Measurements from ENCODE around the gene SLC35F2. TPM values are rescaled to one million over a fixed set of nuclear protein-coding genes. Genes with fewer than 3 reads are reported as not detected.
"Not testable (repeated sequence)": the region's sequence is repeated elsewhere in the genome, so short reads cannot be mapped to it uniquely, and the experiment has no call there.

Gene SLC35F2
- total RNA-seq, 1 donor from 2014 or later: 13.3 TPM

DNA sequence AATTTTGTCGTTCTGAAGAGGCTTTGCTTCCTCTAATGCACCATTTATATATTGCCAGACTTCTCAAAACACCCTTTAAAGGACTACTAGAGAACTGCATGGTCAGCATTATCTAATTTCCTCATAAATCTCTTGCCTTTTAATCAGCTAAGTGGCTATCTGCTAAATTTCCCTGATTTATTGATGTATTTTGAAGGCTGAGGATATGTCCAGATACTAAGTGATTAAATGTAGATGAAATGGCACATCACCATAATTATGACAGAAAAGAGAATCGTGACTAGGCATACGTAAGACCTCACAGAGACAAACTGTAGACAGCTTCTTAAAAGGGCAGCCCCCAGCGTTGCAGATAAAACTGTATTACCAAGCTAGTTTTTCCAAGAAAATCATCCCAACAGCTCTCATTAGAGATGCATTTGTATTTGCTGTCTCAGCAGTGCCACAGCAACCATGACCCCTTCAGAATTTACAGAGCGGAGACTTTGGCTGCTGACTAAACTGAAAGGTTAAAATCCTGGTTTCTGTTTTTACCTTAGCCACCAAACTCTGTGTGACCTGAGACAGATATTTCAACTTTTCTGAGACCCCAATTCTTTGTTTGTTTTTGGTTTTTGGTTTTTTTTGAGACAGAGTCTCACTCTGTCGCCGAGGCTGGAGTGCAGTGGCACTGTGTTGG is 79.6 kb downstream of the SLC35F2 start:
- no peak overlapping the region for H3K4me3 ChIP-seq
- no peaks in the 10 kb centered on the region for H3K9me3 ChIP-seq
- H3K27me3 ChIP-seq: no peaks in the 10 kb centered on the region
- DNase-seq (ENCODE audit: extremely low spot score in 2 of 2): no peak
- no peaks in the 10 kb centered on the region for H3K36me3 ChIP-seq
- intact Hi-C loops (cut with DNase I): no loop called here
- H3K4me1 ChIP-seq: no peaks in the 10 kb centered on the region
- no peak overlapping the region for H3K27ac ChIP-seq
- no peak for TF ChIP-seq POLR2AphosphoS5 (IDR thresholded peaks at IDR 0.05; ENCODE audit: insufficient read depth in 1 of 2, low read depth in 1 of 2)
- TF ChIP-seq, protein P1, sequence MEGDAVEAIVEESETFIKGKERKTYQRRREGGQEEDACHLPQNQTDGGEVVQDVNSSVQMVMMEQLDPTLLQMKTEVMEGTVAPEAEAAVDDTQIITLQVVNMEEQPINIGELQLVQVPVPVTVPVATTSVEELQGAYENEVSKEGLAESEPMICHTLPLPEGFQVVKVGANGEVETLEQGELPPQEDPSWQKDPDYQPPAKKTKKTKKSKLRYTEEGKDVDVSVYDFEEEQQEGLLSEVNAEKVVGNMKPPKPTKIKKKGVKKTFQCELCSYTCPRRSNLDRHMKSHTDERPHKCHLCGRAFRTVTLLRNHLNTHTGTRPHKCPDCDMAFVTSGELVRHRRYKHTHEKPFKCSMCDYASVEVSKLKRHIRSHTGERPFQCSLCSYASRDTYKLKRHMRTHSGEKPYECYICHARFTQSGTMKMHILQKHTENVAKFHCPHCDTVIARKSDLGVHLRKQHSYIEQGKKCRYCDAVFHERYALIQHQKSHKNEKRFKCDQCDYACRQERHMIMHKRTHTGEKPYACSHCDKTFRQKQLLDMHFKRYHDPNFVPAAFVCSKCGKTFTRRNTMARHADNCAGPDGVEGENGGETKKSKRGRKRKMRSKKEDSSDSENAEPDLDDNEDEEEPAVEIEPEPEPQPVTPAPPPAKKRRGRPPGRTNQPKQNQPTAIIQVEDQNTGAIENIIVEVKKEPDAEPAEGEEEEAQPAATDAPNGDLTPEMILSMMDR (IDR thresholded peaks at IDR 0.05): no peak
- no peak for TF ChIP-seq POLR2A (IDR thresholded peaks at IDR 0.05)

DNA sequence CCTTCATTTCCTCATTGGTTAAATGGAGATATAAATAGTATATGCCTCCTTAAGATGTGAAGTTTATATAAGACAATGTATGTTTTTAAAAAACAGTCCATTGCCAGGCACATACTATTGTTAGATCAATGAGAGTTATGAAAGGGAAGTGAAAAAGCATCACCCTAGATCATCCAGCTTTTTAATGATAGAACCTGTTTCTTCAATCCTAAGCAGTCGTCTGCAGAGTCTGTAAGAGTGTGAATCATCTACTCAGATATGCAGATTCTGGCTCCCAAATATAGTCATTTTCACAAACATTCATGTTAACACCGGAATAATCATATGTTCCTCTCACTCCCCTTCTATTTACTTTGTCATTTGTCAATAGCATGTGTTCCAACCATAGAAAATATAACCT is 81.5 kb downstream of the SLC35F2 start:
- Histone ChIP-seq H3K27me3 (no peaks in the 10 kb centered on the region), H3K36me3 (no peaks in the 10 kb centered on the region), H3K27ac (no peak overlapping the region), H3K4me1 (no peaks in the 10 kb centered on the region), H3K4me3 (no peak overlapping the region), H3K9me3 (no peaks in the 10 kb centered on the region)
- no peak for TF ChIP-seq POLR2A (IDR thresholded peaks at IDR 0.05)
- TF ChIP-seq, protein P1 (IDR thresholded peaks at IDR 0.05): no peak
- no peak for TF ChIP-seq POLR2AphosphoS5 (IDR thresholded peaks at IDR 0.05; ENCODE audit: insufficient read depth in 1 of 2, low read depth in 1 of 2)
- no peak for DNase-seq (ENCODE audit: extremely low spot score in 2 of 2)
- intact Hi-C loops (cut with DNase I): no loop called here

DNA sequence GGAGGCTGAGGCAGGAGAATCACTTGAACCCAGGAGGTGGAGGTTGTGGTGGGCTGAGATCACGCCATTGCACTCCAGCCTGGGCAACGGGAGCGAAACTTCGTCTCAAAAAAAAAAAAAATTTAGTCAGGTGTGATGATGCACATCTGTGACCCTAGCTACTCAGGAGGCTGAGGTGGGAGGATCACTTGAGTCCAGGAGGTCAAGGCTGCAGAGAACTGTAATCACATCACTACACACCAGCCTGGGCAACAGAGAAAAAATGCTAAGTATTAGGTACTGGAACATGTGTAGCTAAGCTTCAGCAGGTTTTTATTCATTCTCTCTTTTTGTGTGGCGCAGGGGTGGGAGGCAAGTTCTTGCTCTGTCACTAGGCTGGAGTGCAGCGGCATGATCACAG is 82.5 kb downstream of the SLC35F2 start:
- Histone ChIP-seq H3K4me3 (no peak overlapping the region), H3K36me3 (no peaks in the 10 kb centered on the region), H3K4me1 (no peaks in the 10 kb centered on the region), H3K27me3 (no peaks in the 10 kb centered on the region), H3K27ac (no peak overlapping the region), H3K9me3 (no peaks in the 10 kb centered on the region)
- TF ChIP-seq POLR2A (IDR thresholded peaks at IDR 0.05) (no peak), POLR2AphosphoS5 (IDR thresholded peaks at IDR 0.05; ENCODE audit: insufficient read depth in 1 of 2, low read depth in 1 of 2) (no peak)
- TF ChIP-seq, protein P1 (IDR thresholded peaks at IDR 0.05): no peak
- DNase-seq (ENCODE audit: extremely low spot score in 2 of 2): no peak
- intact Hi-C loops (cut with DNase I): no loop called here

DNA sequence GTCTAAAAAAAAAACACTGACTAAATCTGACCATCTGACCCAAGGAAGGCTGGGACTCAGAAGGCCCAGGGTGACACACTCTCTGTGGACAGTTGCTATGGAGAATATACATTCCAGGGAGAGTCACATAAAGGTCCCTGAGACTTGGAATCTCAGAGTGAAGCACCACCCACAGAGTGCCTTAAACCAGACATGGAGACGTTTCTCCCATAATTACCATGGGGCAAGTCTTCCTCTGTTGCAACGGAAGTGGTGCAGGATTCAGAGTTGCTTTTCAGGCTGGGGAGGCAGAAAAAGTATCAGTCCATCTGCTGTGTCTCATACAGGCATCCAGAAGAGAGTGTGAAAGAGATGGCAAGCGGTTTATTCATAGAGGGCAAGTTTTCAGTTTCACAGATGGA is 88.0 kb downstream of the SLC35F2 start:
- no peak for DNase-seq (ENCODE audit: extremely low spot score in 2 of 2)
- H3K9me3 ChIP-seq: no peaks in the 10 kb centered on the region
- intact Hi-C loops (cut with DNase I): no loop called here
- H3K4me1 ChIP-seq: no peaks in the 10 kb centered on the region
- no peaks in the 10 kb centered on the region for H3K27me3 ChIP-seq
- no peak overlapping the region for H3K27ac ChIP-seq
- H3K4me3 ChIP-seq: no peak overlapping the region
- TF ChIP-seq POLR2A (IDR thresholded peaks at IDR 0.05) (no peak), POLR2AphosphoS5 (IDR thresholded peaks at IDR 0.05; ENCODE audit: insufficient read depth in 1 of 2, low read depth in 1 of 2) (no peak)
- TF ChIP-seq, protein P1 (IDR thresholded peaks at IDR 0.05): no peak
- no peaks in the 10 kb centered on the region for H3K36me3 ChIP-seq

DNA sequence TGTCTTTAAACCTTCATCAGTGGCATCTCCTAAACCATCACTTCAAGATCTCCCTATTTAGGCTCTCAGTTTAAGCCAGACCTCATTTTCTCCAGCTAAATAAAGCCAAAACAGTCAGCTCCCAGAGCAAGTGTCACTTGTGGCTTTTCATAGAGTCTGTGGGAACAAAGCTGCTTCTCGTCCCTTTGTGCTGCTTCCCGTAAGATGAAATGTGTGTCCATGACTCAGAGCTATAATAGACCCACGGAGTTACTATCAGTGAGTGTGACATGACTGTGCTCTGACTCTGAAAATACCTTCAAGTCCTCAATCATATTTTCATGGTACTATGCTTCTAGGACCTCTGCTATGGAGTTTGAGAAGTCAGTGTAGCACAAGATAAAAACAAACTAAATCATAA is 89.4 kb downstream of the SLC35F2 start:
- Histone ChIP-seq H3K36me3 (no peaks in the 10 kb centered on the region), H3K27ac (no peak overlapping the region), H3K9me3 (no peaks in the 10 kb centered on the region), H3K27me3 (no peaks in the 10 kb centered on the region), H3K4me1 (no peaks in the 10 kb centered on the region), H3K4me3 (no peak overlapping the region)
- no peak for DNase-seq (ENCODE audit: extremely low spot score in 2 of 2)
- intact Hi-C loops (cut with DNase I): no loop called here
- TF ChIP-seq POLR2A (IDR thresholded peaks at IDR 0.05): no peak

DNA sequence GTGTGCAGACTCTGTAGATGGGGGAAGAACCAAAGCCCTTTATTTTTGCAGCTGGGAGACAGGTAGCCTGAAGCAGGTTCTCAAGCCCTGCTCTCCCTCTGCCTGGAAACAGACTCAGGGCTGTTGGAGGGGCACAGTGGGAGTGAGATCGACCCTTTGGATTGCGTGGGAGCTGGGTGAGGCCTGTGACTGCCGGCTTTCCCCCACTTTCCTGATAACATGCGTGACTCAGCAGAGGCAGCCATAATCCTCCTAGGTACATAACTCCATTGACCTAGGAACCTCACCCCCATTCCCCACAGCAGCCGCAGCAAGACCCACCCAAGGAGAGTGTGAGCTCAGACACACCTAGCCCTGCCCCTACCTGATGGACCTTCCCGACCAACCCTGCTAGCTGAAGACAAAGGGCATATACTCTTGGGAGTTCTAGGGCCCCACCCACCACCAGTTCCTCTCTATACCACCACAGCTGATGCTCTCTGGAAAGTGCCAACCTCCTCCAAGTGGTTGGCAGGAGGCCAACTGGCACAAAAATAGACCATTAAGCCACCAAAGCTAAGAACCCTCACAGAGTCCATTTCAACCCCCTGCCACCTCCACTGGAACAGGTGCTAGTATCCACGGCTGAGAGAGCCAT is 99.8 kb downstream of the SLC35F2 start:
- intact Hi-C loops (cut with DNase I); H3K36me3 ChIP-seq; H3K27me3 ChIP-seq; H3K4me3 ChIP-seq; H3K9me3 ChIP-seq; DNase-seq (ENCODE audit: extremely low spot score in 2 of 2); H3K27ac ChIP-seq; H3K4me1 ChIP-seq: not testable (repeated sequence)

All from vagina (tissue), 2 donors.